NCI-H128 (cell line): ENCODE results near the gene P4HB.
"Not testable (repeated sequence)": the region's sequence is repeated elsewhere in the genome, so short reads cannot be mapped to it uniquely, and the experiment has no call there.

ENCODE experiments used
- DNase-seq: peaks from one replicate; lab custom pipeline; 2025; ENCODE audit not compliant: unreplicated experiment; lab: John Stamatoyannopoulos, UW

Gene P4HB

GRCh38 chr17:81849457-81849856 lies 10.9 kb downstream of the P4HB start:
- no peak for DNase-seq

GRCh38 chr17:81846743-81847689 lies 13.3 kb downstream of the P4HB start:
- no peak for DNase-seq

GRCh38 chr17:81845881-81846742 lies 14.2 kb downstream of the P4HB start:
- no peak for DNase-seq

GRCh38 chr17:81845361-81845760 lies 15.0 kb downstream of the P4HB start:
- DNase-seq = no peak

GRCh38 chr17:81844887-81845286 lies 15.4 kb downstream of the P4HB start:
- DNase-seq = no peak

- DNase-seq = no peak
Observed at GRCh38 chr17:81844327-81844851, 15.9 kb downstream of the P4HB start.

GRCh38 chr17:81843713-81844326 lies 16.5 kb downstream of the P4HB start:
- no peak for DNase-seq

- DNase-seq = no peak
Observed at GRCh38 chr17:81842725-81843504, 17.4 kb downstream of the P4HB start.

GRCh38 chr17:81842378-81842724 lies 18.0 kb downstream of the P4HB start:
- no peak for DNase-seq

- DNase-seq = no peak
Observed at GRCh38 chr17:81841866-81842265, 18.5 kb downstream of the P4HB start.

- DNase-seq = no peak
Observed at GRCh38 chr17:81840826-81841778, 19.2 kb downstream of the P4HB start.

- DNase-seq = not testable (repeated sequence)
Observed at GRCh38 chr17:81840059-81840458, 20.3 kb downstream of the P4HB start.

GRCh38 chr17:81839301-81839700 lies 21.0 kb downstream of the P4HB start:
- no peak for DNase-seq

GRCh38 chr17:81838753-81839255 lies 21.5 kb downstream of the P4HB start:
- no peak for DNase-seq

- DNase-seq = no peak
Observed at GRCh38 chr17:81837641-81838040, 22.7 kb downstream of the P4HB start.

GRCh38 chr17:81834831-81835267 lies 25.5 kb downstream of the P4HB start, which contains the start of gene PPP1R27:
PPP1R27 (minus strand) TSS chr17:81835050; CDS start chr17:81834953, 97 bp downstream.
- no peak for DNase-seq

GRCh38 chr17:81833921-81834830 lies 26.2 kb downstream of the P4HB start:
- no peak for DNase-seq
